HEK293T (cell line): ENCODE results near the gene TMEM94.

Experiments used
- ELF4 ChIP-seq: fragments of 450-650 bp; IDR thresholded peaks from 2 replicates; pipeline ENCODE4 v1.6.1; 2017; ENCODE audit warnings: antibody characterized with exemption
- FOXA1 ChIP-seq: fragments of 450-650 bp; IDR thresholded peaks from 2 replicates; pipeline ENCODE4 v1.6.1; 2016; ENCODE audit warnings: mild to moderate bottlenecking
- FOXK2 ChIP-seq: fragments of 450-650 bp; IDR thresholded peaks from 2 replicates; pipeline ENCODE4 v1.6.1; 2016; ENCODE audit warnings: mild to moderate bottlenecking
- FOXM1 ChIP-seq: fragments of 450-650 bp; IDR thresholded peaks from 2 replicates; pipeline ENCODE4 v1.6.1; 2017; ENCODE audit warnings: mild to moderate bottlenecking, borderline replicate concordance
- LEF1 ChIP-seq: fragments of 450-650 bp; IDR thresholded peaks from 2 replicates; pipeline ENCODE4 v1.6.1; 2017; ENCODE audit warnings: mild to moderate bottlenecking, borderline replicate concordance
- NFRKB ChIP-seq: fragments of 450-650 bp; IDR thresholded peaks from 2 replicates; pipeline ENCODE4 v1.6.1; 2016; ENCODE audit warnings: mild to moderate bottlenecking, moderate library complexity
- SP1 ChIP-seq: fragments of 450-650 bp; IDR thresholded peaks from 2 replicates; pipeline ENCODE4 v1.6.1; 2017
- TARDBP ChIP-seq: fragments of 450-650 bp; IDR thresholded peaks from 2 replicates; pipeline ENCODE4 v1.6.1; 2016

GRCh38 chr17:75468291-75468754 is 11.9 kb downstream of the TMEM94 start:
- TF ChIP-seq NFRKB (no peak), FOXK2 (no peak), SP1 (no peak), ELF4 (no peak), FOXM1 (no peak), FOXA1 (no peak), LEF1 (no peak), TARDBP (no peak)
